ENCODE measurements around the gene RUFY2. TPM values are rescaled to one million over a fixed set of nuclear protein-coding genes. Genes with fewer than 3 reads are reported as not detected.

The RUFY2 gene
- total RNA-seq, 1 donor from 2014 or later, result 27.6 TPM

- Mint-ChIP-seq H3K27ac (ENCODE audit: unreplicated experiment) (no peak overlapping the region), H3K9me3 (ENCODE audit: unreplicated experiment) (no peaks in the 10 kb centered on the region), H3K4me3 (ENCODE audit: unreplicated experiment) (no peak overlapping the region), H3K27me3 (ENCODE audit: unreplicated experiment) (no peaks in the 10 kb centered on the region), H3K4me1 (ENCODE audit: unreplicated experiment) (peaks cover 18% of the 10 kb centered on the region), H3K36me3 (ENCODE audit: unreplicated experiment) (no peaks in the 10 kb centered on the region)
- DNase-seq (ENCODE audit: extremely low spot score, unreplicated experiment), result no peak
- no peak for TF ChIP-seq CTCF (IDR thresholded peaks at IDR 0.05)
Measured at GRCh38 chr10:68301301-68301700, 105.8 kb downstream of the RUFY2 start.

GRCh38 chr10:68296843-68297663 lies 110.0 kb downstream of the RUFY2 start:
- Mint-ChIP-seq H3K9me3 (ENCODE audit: unreplicated experiment) (no peaks in the 10 kb centered on the region), H3K27me3 (ENCODE audit: unreplicated experiment) (no peaks in the 10 kb centered on the region), H3K27ac (ENCODE audit: unreplicated experiment) (no peak overlapping the region), H3K36me3 (ENCODE audit: unreplicated experiment) (peaks cover 2% of the 10 kb centered on the region), H3K4me1 (ENCODE audit: unreplicated experiment) (peaks cover 17% of the 10 kb centered on the region), H3K4me3 (ENCODE audit: unreplicated experiment) (no peak overlapping the region)
- no peak for TF ChIP-seq CTCF (IDR thresholded peaks at IDR 0.05)
- no peak for DNase-seq (ENCODE audit: extremely low spot score, unreplicated experiment)

Other genes starting within 250 kb of the RUFY2 start
- not detected in 2 replicates for gene ATOH7, start 175.2 kb downstream of the RUFY2 start, total RNA-seq
- gene HNRNPH3, start 75.2 kb downstream of the RUFY2 start, total RNA-seq, result 84.7 and 97.2 TPM in 2 replicates
- 8.6 and 10.1 TPM in 2 replicates for gene PBLD, start 74.3 kb downstream of the RUFY2 start, total RNA-seq
- gene DNA2, start 64.7 kb upstream of the RUFY2 start, total RNA-seq, result 6.0 and 8.2 TPM in 2 replicates
- gene SLC25A16, start 120.2 kb upstream of the RUFY2 start, total RNA-seq, result 21.9 and 26.5 TPM in 2 replicates
- 20.4 and 20.9 TPM in 2 replicates for gene TET1, start 153.1 kb upstream of the RUFY2 start, total RNA-seq